SK-N-SH (cell line): ENCODE measurements around the gene PRR35. TPM values are rescaled to one million over a fixed set of nuclear protein-coding genes. Genes with fewer than 3 reads are reported as not detected.

Experiments
- CTCF ChIA-PET: fragments of 300-600, 350-600 bp; formaldehyde crosslinking; extraction: SDS; loops from one replicate; lab custom pipeline; 2021; lab: Yijun Ruan, JAX
- POLR2A ChIA-PET: fragments of 350-600 bp; sonication (Branson Sonifier 250); formaldehyde crosslinking; extraction: SDS; loops from one replicate; lab custom pipeline; 2020; ENCODE audit warnings: antibody characterized with exemption, inconsistent platforms; lab: Yijun Ruan, JAX
- DNase-seq: peaks from one replicate; pipeline ENCODE4 v3.0.0; 2012
- H2AFZ ChIP-seq: fragments of 200-600 bp; sonication (generic); 2 replicates; pipeline ENCODE4 v1.8.1; 2016; ENCODE audit warnings: antibody characterized with exemption, mild to moderate bottlenecking, low read depth
- H3F3A ChIP-seq: fragments of 200-600 bp; sonication (generic); replicated peaks from 2 replicates; pipeline ENCODE3; 2016; ENCODE audit warnings: antibody characterized with exemption, mild to moderate bottlenecking; ENCODE audit not compliant: insufficient read depth
- H3K27ac ChIP-seq, 2 experiments: fragments of 200-500 bp in 1 of 2; fragments of 200-600 bp in 1 of 2; sonication (Bioruptor generic) in 1 of 2; sonication (generic), shearing (Covaris generic) in 1 of 2; 2 replicates each; pipeline versions ENCODE4 v1.5.1 to v1.6.1; 2014 to 2016; ENCODE audit warnings: low read depth in 2 of 2, inconsistent platforms in 1 of 2, low read length in 1 of 2, mild to moderate bottlenecking in 1 of 2, mixed read lengths in 1 of 2
- H3K27me3 ChIP-seq: fragments of 200-600 bp; sonication (generic), shearing (Covaris generic); 2 replicates; pipeline ENCODE4 v1.6.1; 2016; ENCODE audit warnings: mixed run types; ENCODE audit not compliant: insufficient read depth
- H3K36me3 ChIP-seq, 2 experiments: fragments of 200-500 bp in 1 of 2; fragments of 200-600 bp in 1 of 2; sonication (Bioruptor generic) in 1 of 2; sonication (generic) in 1 of 2; replicated peaks in 1 of 2; 2 replicates each; pipeline versions ENCODE3 to v1.5.1; 2014 to 2016; ENCODE audit warnings: low read length in 1 of 2, mild to moderate bottlenecking in 1 of 2; ENCODE audit not compliant: insufficient read depth in 2 of 2, control insufficient read depth in 1 of 2
- H3K4me1 ChIP-seq, 2 experiments: fragments of 200-500 bp in 1 of 2; fragments of 200-600 bp in 1 of 2; sonication (Bioruptor generic) in 1 of 2; sonication (generic), shearing (Covaris generic) in 1 of 2; 2 replicates each; pipeline versions ENCODE4 v1.5.1 to v1.6.1; 2014 to 2016; ENCODE audit warnings: low read depth in 1 of 2, low read length in 1 of 2, mixed run types in 1 of 2; ENCODE audit not compliant: insufficient read depth in 2 of 2, control insufficient read depth in 1 of 2
- H3K4me2 ChIP-seq: fragments of 200-600 bp; sonication (generic), shearing (Covaris generic); 2 replicates; pipeline ENCODE4 v1.6.1; 2017; ENCODE audit warnings: mixed run types
- H3K4me3 ChIP-seq, 2 experiments: fragments of 200-500 bp in 1 of 2; fragments of 200-600 bp in 1 of 2; sonication (Bioruptor generic) in 1 of 2; sonication (generic), shearing (Covaris generic) in 1 of 2; 2 replicates each; pipeline versions ENCODE4 v1.5.1 to v1.8.1; 2014 to 2016; ENCODE audit warnings: low read depth in 2 of 2, inconsistent platforms in 1 of 2, low read length in 1 of 2, mild to moderate bottlenecking in 1 of 2, mixed read lengths in 1 of 2, moderate library complexity in 1 of 2
- H3K79me2 ChIP-seq: fragments of 200-600 bp; sonication (generic); 2 replicates; pipeline ENCODE4 v1.8.1; 2017; ENCODE audit warnings: mild to moderate bottlenecking; ENCODE audit not compliant: insufficient read depth
- H3K9ac ChIP-seq: fragments of 200-600 bp; sonication (generic); 2 replicates; pipeline ENCODE4 v1.6.1; 2017; ENCODE audit warnings: mixed run types
- H3K9me2 ChIP-seq: fragments of 200-600 bp; sonication (generic); 2 replicates; pipeline ENCODE4 v1.6.1; 2017; ENCODE audit warnings: mixed run types
- H3K9me3 ChIP-seq: fragments of 200-600 bp; sonication (generic); 2 replicates; pipeline ENCODE4 v1.6.1; 2017; ENCODE audit warnings: mixed run types, mild to moderate bottlenecking, moderate library complexity
- H4K20me1 ChIP-seq: fragments of 200-600 bp; sonication (generic); 2 replicates; pipeline ENCODE4 v1.6.1; 2017; ENCODE audit warnings: mild to moderate bottlenecking, mixed run types; ENCODE audit not compliant: insufficient read depth
- CHD2 ChIP-seq: fragments of 150-350 bp; IDR thresholded peaks from 2 replicates; pipeline ENCODE4 v1.6.1; 2018; ENCODE audit warnings: low read length; ENCODE audit not compliant: partially characterized antibody
- CTCF ChIP-seq: fragments of 200-600 bp; sonication (generic); IDR thresholded peaks from 2 replicates; pipeline ENCODE4 v1.6.1; 2017; ENCODE audit warnings: antibody characterized with exemption, mild to moderate bottlenecking, moderate library complexity
- ELF1 ChIP-seq: IDR thresholded peaks from 2 replicates; pipeline ENCODE4 v1.4.0; 2012
- FOXJ3 ChIP-seq: sonication (generic); formaldehyde crosslinking; IDR thresholded peaks from 2 replicates; pipeline ENCODE4 v1.5.1; 2020; ENCODE audit warnings: mild to moderate bottlenecking, missing genetic modification reagents
- FOXM1 ChIP-seq: IDR thresholded peaks from 2 replicates; pipeline ENCODE4 v1.4.0; 2012; ENCODE audit warnings: low read depth, mild to moderate bottlenecking
- GABPA ChIP-seq: IDR thresholded peaks from 2 replicates; pipeline ENCODE4 v1.4.0; 2012; ENCODE audit warnings: low read depth, mild to moderate bottlenecking
- GATA2 ChIP-seq: sonication (generic); formaldehyde crosslinking; IDR thresholded peaks from 2 replicates; pipeline ENCODE4 v1.5.0; 2020; ENCODE audit warnings: mild to moderate bottlenecking, missing genetic modification reagents
- NFIC ChIP-seq: IDR thresholded peaks from 2 replicates; pipeline ENCODE4 v1.4.0; 2012; ENCODE audit warnings: borderline replicate concordance
- NRF1 ChIP-seq: IDR thresholded peaks from 2 replicates; pipeline ENCODE4 v1.6.1; 2012; ENCODE audit warnings: low read depth, mild to moderate bottlenecking, low read length
- PBX3 ChIP-seq: IDR thresholded peaks from 2 replicates; pipeline ENCODE4; 2012
- REST ChIP-seq: IDR thresholded peaks from 2 replicates; pipeline ENCODE4 v1.6.1; 2012; ENCODE audit warnings: mild to moderate bottlenecking, low read depth, low read length, moderate library complexity
- SIN3A ChIP-seq: IDR thresholded peaks from 2 replicates; pipeline ENCODE4 v1.6.1; 2012; ENCODE audit warnings: low read depth, mild to moderate bottlenecking, low read length, moderate library complexity, borderline replicate concordance
- SMC3 ChIP-seq: IDR thresholded peaks from 2 replicates; pipeline ENCODE4 v1.6.1; 2012; ENCODE audit warnings: low read depth, low read length, improper control_type of control experiment
- TEAD4 ChIP-seq: IDR thresholded peaks from 2 replicates; pipeline ENCODE4 v1.4.0; 2012; ENCODE audit warnings: mild to moderate bottlenecking, borderline replicate concordance; ENCODE audit not compliant: insufficient read depth
- USF2 ChIP-seq: fragments of 150-350 bp; IDR thresholded peaks from 2 replicates; pipeline ENCODE4 v1.6.1; 2017; ENCODE audit warnings: antibody characterized with exemption, low read length, low read depth, borderline replicate concordance
- WGBS: methylation state at CpG from one replicate; pipeline ENCODE4 v1.1.6; 2017; ENCODE audit warnings: low lambda C conversion rate; 5-methylcytosine and 5-hydroxymethylcytosine counted together
- polyA plus RNA-seq, 3 experiments: library from polyadenylated mRNA; depleted of rRNA; stranded (reverse); fragments of >200 nt; gene quantifications; 2 replicates each; pipeline ENCODE4 v1.2.3, GENCODE V29; 2012

Gene PRR35
- polyA plus RNA-seq, 1 of the 3 experiments (the other 2 are of a cell fraction), result not detected

- no peaks in the 10 kb centered on the region for H4K20me1 ChIP-seq
- TF ChIP-seq ELF1, result no peak
- no peak for TF ChIP-seq USF2
- no peak for TF ChIP-seq FOXM1
- TF ChIP-seq NFIC, result no peak
- TF ChIP-seq SMC3, result no peak
- no peak for TF ChIP-seq TEAD4
- no peak for TF ChIP-seq GATA2
- TF ChIP-seq NRF1, result no peak
- no peak for TF ChIP-seq FOXJ3
- no peak for TF ChIP-seq GABPA
- no peak for TF ChIP-seq REST
- TF ChIP-seq CTCF, result no peak
- TF ChIP-seq SIN3A, result no peak
- TF ChIP-seq CHD2, result no peak
- no peak for TF ChIP-seq PBX3
- no peak for DNase-seq
- 86% methylated on average over 37 of the region's 54 CpGs for WGBS
- no peaks in the 10 kb centered on the region for H3K79me2 ChIP-seq
- no peak overlapping the region for H3K4me3 ChIP-seq
- H3K9me3 ChIP-seq, result no peaks in the 10 kb centered on the region
- no peak overlapping the region for H3K27ac ChIP-seq
- H2AFZ ChIP-seq, result no peak overlapping the region
- peaks cover 0 to 9% of the 10 kb centered on the region in 2 experiments; a peak in 1 of 4 replicates for H3K4me1 ChIP-seq
- H3K36me3 ChIP-seq, result peaks cover 0 to 14% of the 10 kb centered on the region in 2 experiments
- H3K27me3 ChIP-seq, result peaks cover 15% of the 10 kb centered on the region
- ChIA-PET POLR2A (no interaction called here), CTCF (interaction anchor here (1.2 to 2.1 kb wide), 2 partner anchors 8 to 10 kb away, joined by 3 to 7 read pairs; no protein-coding TSS in a partner anchor)
- peaks cover 2% of the 10 kb centered on the region for H3F3A ChIP-seq
- no peak overlapping the region for H3K4me2 ChIP-seq
- H3K9ac ChIP-seq, result no peak overlapping the region
- H3K9me2 ChIP-seq, result no peaks in the 10 kb centered on the region
Observed at GRCh38 chr16:554640-555365, 5.4 kb upstream of the PRR35 start.
